ENCODE data around the gene LATS2. TPM values are rescaled to one million over a fixed set of nuclear protein-coding genes. Genes with fewer than 3 reads are reported as not detected.
A peak's percentile ranks its signal among the peaks of the same experiment; 100 is the strongest.

The LATS2 gene
- total RNA-seq, 4 donors from 2014 or later: 3.7 to 9.9 (median 6.5) TPM

GRCh38 chr13:21013682-21014038, 47.7 kb downstream of the LATS2 start:
- TF ChIP-seq, protein P1, sequence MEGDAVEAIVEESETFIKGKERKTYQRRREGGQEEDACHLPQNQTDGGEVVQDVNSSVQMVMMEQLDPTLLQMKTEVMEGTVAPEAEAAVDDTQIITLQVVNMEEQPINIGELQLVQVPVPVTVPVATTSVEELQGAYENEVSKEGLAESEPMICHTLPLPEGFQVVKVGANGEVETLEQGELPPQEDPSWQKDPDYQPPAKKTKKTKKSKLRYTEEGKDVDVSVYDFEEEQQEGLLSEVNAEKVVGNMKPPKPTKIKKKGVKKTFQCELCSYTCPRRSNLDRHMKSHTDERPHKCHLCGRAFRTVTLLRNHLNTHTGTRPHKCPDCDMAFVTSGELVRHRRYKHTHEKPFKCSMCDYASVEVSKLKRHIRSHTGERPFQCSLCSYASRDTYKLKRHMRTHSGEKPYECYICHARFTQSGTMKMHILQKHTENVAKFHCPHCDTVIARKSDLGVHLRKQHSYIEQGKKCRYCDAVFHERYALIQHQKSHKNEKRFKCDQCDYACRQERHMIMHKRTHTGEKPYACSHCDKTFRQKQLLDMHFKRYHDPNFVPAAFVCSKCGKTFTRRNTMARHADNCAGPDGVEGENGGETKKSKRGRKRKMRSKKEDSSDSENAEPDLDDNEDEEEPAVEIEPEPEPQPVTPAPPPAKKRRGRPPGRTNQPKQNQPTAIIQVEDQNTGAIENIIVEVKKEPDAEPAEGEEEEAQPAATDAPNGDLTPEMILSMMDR (IDR thresholded peaks at IDR 0.05): no peak
- TF ChIP-seq POLR2A (IDR thresholded peaks at IDR 0.05): no peak
- no peaks in the 10 kb centered on the region for H3K27me3 ChIP-seq
- no peak overlapping the region for H3K27ac ChIP-seq
- no peak overlapping the region for H3K4me3 ChIP-seq
- no peaks in the 10 kb centered on the region for H3K36me3 ChIP-seq
- H3K9me3 ChIP-seq: no peaks in the 10 kb centered on the region
- peaks cover 0 to 14% (median 0%) of the 10 kb centered on the region in 4 donors for H3K4me1 ChIP-seq
- DNase-seq: no peak

DNA sequence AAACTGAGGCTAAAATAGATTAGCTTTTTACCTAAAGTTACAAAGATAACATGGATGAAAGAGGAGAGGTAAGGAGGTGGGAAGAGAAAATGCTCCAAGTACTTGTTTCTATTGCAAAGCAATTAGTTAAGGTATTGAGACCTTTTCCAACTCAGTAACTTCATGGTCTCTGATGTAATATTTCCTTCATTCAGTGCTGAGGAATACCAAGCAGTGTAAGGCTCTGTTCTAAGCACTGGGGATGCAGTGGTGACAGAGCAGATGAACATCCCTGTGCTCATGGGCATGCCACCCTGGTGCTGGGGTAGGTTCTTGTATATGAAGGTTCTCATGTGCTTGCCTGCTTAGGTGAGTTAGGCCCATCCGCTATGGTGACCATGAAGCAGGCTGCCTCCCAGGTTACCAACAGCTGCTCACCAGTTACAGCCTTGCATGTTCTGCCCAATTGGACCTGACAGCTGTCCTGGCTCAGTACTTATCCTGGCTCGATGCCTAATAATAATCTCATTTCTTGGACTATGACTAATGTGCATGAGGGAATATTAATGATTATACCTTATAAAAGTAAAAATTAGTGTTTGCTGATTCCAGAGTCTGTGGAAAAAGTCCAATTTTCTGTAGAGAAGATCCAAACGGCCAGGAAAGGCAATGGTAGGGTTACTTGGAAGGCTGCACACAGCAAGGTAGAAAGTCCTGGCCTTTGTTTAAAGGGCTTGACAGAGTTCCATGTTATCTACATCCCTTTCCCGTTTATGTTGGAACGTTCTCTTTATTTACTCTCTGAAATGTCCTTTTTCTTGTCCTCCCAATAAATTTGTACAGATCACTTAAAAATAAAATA, 48.3 kb downstream of the LATS2 start:
- TF ChIP-seq, protein P1 (IDR thresholded peaks at IDR 0.05): no peak
- no peak for TF ChIP-seq POLR2A (IDR thresholded peaks at IDR 0.05)
- peak in 1 of 3 donors; percentile 31 for DNase-seq
- no peaks in the 10 kb centered on the region for H3K36me3 ChIP-seq
- no peaks in the 10 kb centered on the region for H3K9me3 ChIP-seq
- peaks cover 0 to 14% (median 0%) of the 10 kb centered on the region in 4 donors for H3K4me1 ChIP-seq
- no peak overlapping the region for H3K27ac ChIP-seq
- H3K27me3 ChIP-seq: no peaks in the 10 kb centered on the region
- no peak overlapping the region for H3K4me3 ChIP-seq

GRCh38 chr13:21012211-21012610, 49.2 kb downstream of the LATS2 start:
- no peak for DNase-seq
- no peak overlapping the region for H3K27ac ChIP-seq
- no peak for TF ChIP-seq POLR2A (IDR thresholded peaks at IDR 0.05)
- TF ChIP-seq, protein P1 (IDR thresholded peaks at IDR 0.05): no peak

GRCh38 chr13:21011378-21011777, 50.0 kb downstream of the LATS2 start:
- H3K4me3 ChIP-seq: no peak overlapping the region
- H3K4me1 ChIP-seq: peaks cover 0 to 14% (median 0%) of the 10 kb centered on the region in 4 donors
- no peak overlapping the region for H3K27ac ChIP-seq

More at GRCh38 chr13:21012211-21012610, 49.2 kb downstream of the LATS2 start:
- Histone ChIP-seq H3K4me3 (no peak overlapping the region), H3K36me3 (no peaks in the 10 kb centered on the region), H3K9me3 (no peaks in the 10 kb centered on the region), H3K27me3 (no peaks in the 10 kb centered on the region), H3K4me1 (peaks cover 0 to 14% (median 0%) of the 10 kb centered on the region in 4 donors)

GRCh38 chr13:21010621-21011020, 50.8 kb downstream of the LATS2 start:
- no peaks in the 10 kb centered on the region for H3K36me3 ChIP-seq
- DNase-seq: no peak
- H3K4me3 ChIP-seq: no peak overlapping the region
- H3K9me3 ChIP-seq: no peaks in the 10 kb centered on the region
- no peak overlapping the region for H3K27ac ChIP-seq
- TF ChIP-seq, protein P1 (IDR thresholded peaks at IDR 0.05): no peak
- no peak for TF ChIP-seq POLR2A (IDR thresholded peaks at IDR 0.05)
- H3K27me3 ChIP-seq: no peaks in the 10 kb centered on the region
- H3K4me1 ChIP-seq: peaks cover 0 to 14% (median 0%) of the 10 kb centered on the region in 4 donors

More at GRCh38 chr13:21011378-21011777, 50.0 kb downstream of the LATS2 start:
- TF ChIP-seq, protein P1 (IDR thresholded peaks at IDR 0.05): no peak
- no peak for TF ChIP-seq POLR2A (IDR thresholded peaks at IDR 0.05)
- Histone ChIP-seq H3K27me3 (no peaks in the 10 kb centered on the region), H3K9me3 (no peaks in the 10 kb centered on the region), H3K36me3 (no peaks in the 10 kb centered on the region)
- DNase-seq: no peak

All from Peyer's patch (tissue), 4 donors.